Pons (tissue), 1 donor: ENCODE results near the gene ARID1B.
A peak's percentile ranks its signal among the peaks of the same experiment; 100 is the strongest.
"Not testable (repeated sequence)": the region's sequence is repeated elsewhere in the genome, so short reads cannot be mapped to it uniquely, and the experiment has no call there.

Experiments used
- DNase-seq: peaks from one replicate; pipeline ENCODE4 v3.0.0-alpha.2; 2016; ENCODE audit warnings: low spot score

ARID1B gene

GRCh38 chr6:156940221-156940620, 163.0 kb downstream of the ARID1B start:
- no peak for DNase-seq

- DNase-seq: no peak
Observed at GRCh38 chr6:156942266-156942665, 165.1 kb downstream of the ARID1B start.

GRCh38 chr6:156943166-156943565, 166.0 kb downstream of the ARID1B start:
- DNase-seq: no peak

GRCh38 chr6:156943816-156944215, 166.6 kb downstream of the ARID1B start:
- DNase-seq: no peak

GRCh38 chr6:156944412-156944811, 167.2 kb downstream of the ARID1B start:
- DNase-seq: no peak

GRCh38 chr6:156945789-156946172, 168.6 kb downstream of the ARID1B start:
- DNase-seq: not testable (repeated sequence)

- no peak for DNase-seq
Observed at GRCh38 chr6:156946370-156946936, 169.3 kb downstream of the ARID1B start.

- DNase-seq: no peak
Observed at GRCh38 chr6:156948277-156948676, 171.1 kb downstream of the ARID1B start.

- DNase-seq: no peak
Observed at GRCh38 chr6:156948807-156949206, 171.6 kb downstream of the ARID1B start.

- no peak for DNase-seq
Observed at GRCh38 chr6:156949376-156949775, 172.2 kb downstream of the ARID1B start.

- DNase-seq: no peak
Observed at GRCh38 chr6:156950084-156950483, 172.9 kb downstream of the ARID1B start.

GRCh38 chr6:156950531-156950930, 173.4 kb downstream of the ARID1B start:
- DNase-seq: no peak

GRCh38 chr6:156952401-156952800, 175.2 kb downstream of the ARID1B start:
- no peak for DNase-seq

GRCh38 chr6:156953127-156953478, 175.9 kb downstream of the ARID1B start:
- DNase-seq: no peak

- peak; percentile 38 for DNase-seq
Observed at GRCh38 chr6:156953479-156954146, 176.4 kb downstream of the ARID1B start.

- no peak for DNase-seq
Observed at GRCh38 chr6:156954191-156954590, 177.0 kb downstream of the ARID1B start.

- DNase-seq: no peak
Observed at GRCh38 chr6:156954816-156955215, 177.6 kb downstream of the ARID1B start.

GRCh38 chr6:156955494-156956183, 178.5 kb downstream of the ARID1B start:
- no peak for DNase-seq

- no peak for DNase-seq
Observed at GRCh38 chr6:156956286-156956685, 179.1 kb downstream of the ARID1B start.

- no peak for DNase-seq
Observed at GRCh38 chr6:156957931-156958547, 180.9 kb downstream of the ARID1B start.

- DNase-seq: no peak
Observed at GRCh38 chr6:156960525-156960924, 183.3 kb downstream of the ARID1B start.

GRCh38 chr6:156961282-156961892, 184.2 kb downstream of the ARID1B start:
- DNase-seq: no peak
